ENCODE results near the gene HSBP1.

- TF ChIP-seq CTCF (IDR thresholded peaks at IDR 0.05) (no peak), POLR2A (IDR thresholded peaks at IDR 0.05) (no peak)
Measured at GRCh38 chr16:83838151-83838550, 30.4 kb downstream of the HSBP1 start.

All from lower leg skin (tissue), 3 donors.